GM21723 (cell line): Measurements from ENCODE around the gene RAB29.

ENCODE experiments used
- ATAC-seq: cut with Tn5 transposase; IDR thresholded peaks from one replicate; pipeline ENCODE4 v1.9.1; 2021; ENCODE audit warnings: mild to moderate bottlenecking, moderate library complexity; ENCODE audit not compliant: unreplicated experiment

RAB29 gene

DNA sequence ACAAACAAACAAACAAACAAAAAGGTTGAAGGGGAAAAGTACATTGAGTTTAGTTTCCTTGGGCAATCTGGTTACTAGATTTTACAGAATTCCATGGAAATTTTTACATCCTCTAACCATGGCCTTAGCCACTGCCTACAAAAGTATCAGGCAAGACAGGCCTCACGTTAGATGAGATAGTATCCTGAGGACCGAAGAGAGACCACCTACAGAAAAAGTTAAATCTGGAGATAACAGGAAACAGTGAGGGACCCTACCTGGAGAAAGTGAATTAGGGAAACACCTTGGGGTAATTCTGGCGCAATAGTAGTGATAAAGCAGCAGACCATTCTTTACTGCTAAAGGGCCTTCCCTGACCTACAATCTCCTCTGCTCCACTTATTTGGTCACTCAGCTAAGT, 8.7 kb downstream of the RAB29 start:
- no peak for ATAC-seq

DNA sequence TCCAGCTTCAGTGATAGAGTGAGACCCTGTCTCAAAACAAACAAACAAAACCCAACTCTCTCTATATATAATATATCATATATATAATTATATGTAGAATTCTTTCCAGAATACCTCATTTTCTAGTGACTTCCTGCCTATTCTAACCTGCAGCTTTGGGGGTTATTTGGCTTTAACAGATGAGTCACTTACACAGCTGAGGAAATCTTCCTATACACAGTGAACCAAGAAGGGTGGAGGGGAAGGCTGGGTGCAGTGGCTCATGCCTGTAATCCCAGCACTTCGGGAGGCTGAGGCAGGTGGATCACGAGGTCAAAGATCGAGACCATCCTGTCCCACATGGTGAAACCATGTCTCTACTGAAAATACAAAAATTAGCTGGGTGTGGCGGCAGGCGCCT, 9.2 kb downstream of the RAB29 start:
- no peak for ATAC-seq

GRCh38 chr1:205764578-205764977, 10.7 kb downstream of the RAB29 start:
- no peak for ATAC-seq

DNA sequence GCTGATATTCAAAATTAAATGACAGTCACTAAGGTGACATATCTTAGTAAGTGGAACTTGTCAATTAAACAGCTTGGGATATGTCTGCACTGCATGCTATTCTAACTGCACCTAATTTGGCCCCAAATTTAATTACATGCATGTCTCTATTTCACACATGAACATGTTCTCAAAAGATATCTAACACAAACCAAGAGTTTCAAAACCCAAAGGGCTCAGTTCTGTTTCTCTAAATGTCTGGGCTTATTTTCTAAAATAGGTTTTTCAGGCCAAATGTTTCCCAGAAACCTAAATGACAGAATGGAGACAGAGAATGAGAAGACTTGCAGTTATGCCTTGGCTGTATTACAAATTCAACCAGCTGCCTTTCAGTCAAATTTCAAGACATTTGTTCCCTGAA, 11.3 kb downstream of the RAB29 start:
- no peak for ATAC-seq

- no peak for ATAC-seq
These were observed 14.7 kb downstream of the RAB29 start for GRCh38 chr1:205760606-205761005.

GRCh38 chr1:205756552-205756951, 18.7 kb downstream of the RAB29 start:
- ATAC-seq = no peak

- ATAC-seq = no peak
These were observed 20.4 kb downstream of the RAB29 start for GRCh38 chr1:205754857-205755256.

DNA sequence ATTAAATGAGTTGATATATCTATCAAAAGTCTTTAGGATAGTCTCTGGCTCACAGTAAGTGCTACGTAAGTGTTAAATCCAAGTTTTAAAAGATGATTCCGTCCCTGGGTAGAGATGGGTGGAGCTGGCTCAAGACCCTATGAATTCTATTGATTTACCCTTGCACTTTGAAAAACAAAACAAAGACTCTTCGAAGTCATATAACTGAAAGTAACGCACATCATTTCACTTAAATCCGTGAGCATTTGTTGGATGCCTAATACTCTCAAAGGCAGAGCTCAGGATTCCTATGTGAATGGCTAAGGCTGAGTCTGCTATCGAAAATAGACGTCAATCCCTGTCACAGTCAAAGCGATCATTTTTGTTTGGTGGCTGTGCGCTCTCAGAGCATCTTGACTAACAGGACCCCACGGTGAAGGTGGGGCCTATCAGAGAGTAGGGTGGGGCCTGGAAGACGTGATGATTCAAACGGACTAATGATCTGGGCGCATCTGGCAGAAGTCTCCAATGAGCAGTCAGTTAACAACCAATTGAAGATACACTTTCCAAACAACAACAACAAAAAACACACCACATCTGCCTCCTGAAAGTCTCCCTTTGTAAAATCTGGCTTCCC, 24.1 kb downstream of the RAB29 start:
- no peak for ATAC-seq

DNA sequence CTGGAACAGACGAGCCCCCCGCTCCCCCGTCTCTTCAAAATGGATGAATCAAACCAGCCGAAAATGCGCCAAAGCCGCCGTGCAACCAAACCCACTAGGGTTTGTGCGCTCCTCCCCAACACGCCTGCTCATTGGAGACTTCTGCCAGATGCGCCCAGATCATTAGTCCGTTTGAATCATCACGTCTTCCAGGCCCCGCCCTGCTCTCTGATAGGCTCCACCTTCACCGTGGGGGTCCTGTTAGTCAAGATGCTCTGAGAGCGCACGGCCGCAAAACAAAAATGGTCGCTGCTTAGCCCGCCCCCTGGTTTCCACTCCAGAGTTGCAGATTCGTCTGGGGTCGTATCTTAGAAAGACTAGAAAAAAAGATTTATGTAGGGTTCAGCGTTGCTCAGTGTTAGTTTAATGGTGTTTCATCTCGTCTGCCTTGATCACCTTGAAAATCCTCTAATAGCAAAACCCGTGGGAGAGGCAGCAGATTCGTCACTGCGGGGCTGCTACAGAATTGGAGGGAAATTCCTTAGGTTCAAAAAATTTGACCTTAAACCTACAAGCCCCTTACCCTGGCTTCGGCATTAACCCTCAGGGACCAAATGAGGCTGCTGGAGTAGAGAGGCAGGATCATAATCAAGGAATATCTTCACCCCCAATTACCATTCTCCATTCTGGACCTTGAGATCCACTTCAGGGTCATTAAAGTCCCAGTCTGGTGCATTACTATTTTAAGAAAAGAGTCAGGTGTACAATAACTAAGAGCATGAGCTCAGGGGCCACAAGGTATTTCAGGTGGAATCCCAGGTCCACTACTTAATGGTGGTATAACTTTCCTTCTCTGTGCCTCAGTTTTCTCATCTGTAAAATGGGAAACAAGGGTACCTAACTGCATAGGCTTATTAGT, 24.9 kb downstream of the RAB29 start, which contains the start of gene NUCKS1:
TSS of gene NUCKS1 (minus strand) at position 45 of the 898 bp plus-strand sequence. CDS start 209 bp downstream, outside the sequence.
- peak; percentile 83 for ATAC-seq

GRCh38 chr1:205749234-205750137, 25.8 kb downstream of the RAB29 start:
- peak; percentile 78 for ATAC-seq

DNA sequence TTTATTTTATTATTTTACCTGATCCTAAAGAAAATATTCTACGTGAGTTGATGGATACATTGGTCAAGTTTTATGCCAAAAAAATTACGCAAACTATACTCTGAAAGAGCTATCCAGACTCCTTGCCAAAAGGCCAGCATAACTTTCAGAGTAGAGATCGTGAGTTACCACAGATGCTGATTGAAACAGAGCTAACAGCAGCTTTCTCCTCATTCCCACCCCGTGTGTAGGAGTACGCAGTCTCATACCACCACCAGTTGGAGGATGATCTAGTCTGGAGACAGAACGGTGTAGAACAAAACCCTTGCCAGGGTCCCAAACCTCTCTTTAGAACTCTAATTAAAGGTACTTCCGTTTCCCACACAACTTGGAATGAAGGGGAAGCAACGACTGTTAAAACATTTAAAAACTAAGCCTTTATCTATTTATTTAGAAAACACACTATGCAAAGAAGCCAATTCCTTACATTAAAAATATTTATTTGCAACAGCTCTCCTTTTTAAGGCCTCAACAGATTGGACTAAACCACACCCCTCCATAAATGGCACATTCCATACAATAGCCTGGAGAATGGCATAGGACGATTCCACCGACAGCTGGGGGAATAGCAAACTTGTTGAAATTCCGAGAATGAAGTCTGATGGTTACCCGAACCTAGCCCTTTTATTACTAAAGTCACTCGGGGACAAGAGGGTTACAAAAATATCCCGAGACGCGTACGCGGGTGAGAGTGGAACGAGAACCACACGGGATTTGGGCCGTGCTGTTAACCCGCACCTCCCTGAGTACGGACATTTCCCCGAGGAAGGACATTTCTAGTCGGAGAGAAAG, 26.7 kb downstream of the RAB29 start:
- ATAC-seq = peak; percentile 25

- no peak for ATAC-seq
These were observed 28.4 kb downstream of the RAB29 start for GRCh38 chr1:205746757-205747412.

- no peak for ATAC-seq
These were observed 30.9 kb downstream of the RAB29 start for GRCh38 chr1:205744403-205744802.

DNA sequence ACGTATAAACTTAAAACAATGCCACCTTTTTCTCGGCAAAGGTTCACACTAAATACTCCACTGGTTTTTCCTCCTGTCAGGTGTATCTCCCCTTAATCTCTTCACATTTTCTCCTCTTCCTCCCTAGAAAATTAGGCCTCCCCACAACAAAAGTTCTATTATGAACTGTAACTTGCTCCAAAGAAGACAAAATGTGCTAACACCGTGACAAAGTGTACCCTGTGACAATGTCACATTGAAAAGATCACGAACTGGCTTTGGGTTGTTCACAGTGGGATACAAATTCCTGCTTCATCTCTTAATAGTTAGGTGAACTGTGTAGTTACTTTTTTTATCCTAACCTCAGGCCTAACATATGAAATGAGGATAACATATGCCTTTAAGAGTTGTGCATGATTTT, 31.3 kb downstream of the RAB29 start:
- ATAC-seq = no peak

GRCh38 chr1:205741681-205742080, 33.6 kb downstream of the RAB29 start:
- ATAC-seq = no peak

- no peak for ATAC-seq
These were observed 35.7 kb downstream of the RAB29 start for GRCh38 chr1:205739348-205740160.

DNA sequence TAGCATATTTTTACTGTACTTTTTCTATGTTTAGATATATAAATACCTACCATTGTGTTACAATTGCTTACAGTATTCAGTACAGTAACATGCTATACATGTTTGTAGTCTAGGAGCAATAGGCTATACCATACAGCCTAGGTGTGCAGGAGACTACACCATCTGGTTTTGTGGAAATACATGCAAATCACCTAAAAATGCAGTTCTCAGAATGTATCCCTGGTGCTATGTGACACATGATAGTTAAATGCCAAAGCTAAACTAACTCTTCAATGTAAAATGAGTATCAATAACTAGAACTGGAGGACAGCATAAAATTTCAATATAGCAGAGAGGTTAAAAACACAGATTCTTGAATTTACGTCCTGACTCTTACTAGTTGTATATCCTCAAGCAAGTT, 40.1 kb downstream of the RAB29 start:
- ATAC-seq = no peak

DNA sequence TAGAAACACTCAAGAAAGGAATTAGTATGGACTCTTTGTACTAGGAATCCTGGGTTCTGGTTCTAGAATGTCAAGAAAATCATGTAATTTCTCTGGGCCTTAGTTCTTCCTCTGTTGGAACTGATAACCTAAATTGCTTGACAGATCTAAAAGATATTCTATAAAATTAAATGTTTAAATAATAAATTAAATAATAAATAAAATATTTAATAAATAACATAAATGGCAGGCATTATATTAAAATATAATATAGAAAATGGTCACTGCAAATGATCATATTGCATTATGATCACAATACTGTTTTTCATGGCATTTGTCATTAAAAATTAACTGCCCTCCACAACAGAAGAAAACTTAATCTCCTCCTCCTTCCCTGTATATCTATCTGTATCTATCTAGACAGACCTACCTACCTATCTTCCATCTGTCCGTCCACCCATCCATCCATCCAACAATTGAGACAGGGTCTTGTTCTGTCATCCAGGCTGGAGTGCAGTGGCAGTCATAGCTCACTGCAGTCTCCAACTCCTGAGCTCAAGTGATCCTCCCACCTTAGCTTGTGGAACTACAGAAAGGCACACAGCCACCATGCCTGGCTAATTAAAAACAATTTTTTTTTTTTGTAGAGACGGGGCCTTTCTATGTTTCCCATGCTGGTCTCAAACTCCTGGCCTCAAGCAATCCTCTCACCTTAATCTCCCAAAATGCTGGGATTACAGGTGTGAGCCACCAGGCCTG, 41.7 kb downstream of the RAB29 start:
- no peak for ATAC-seq
